IPS-20b (cell line): ENCODE measurements around the gene SPTBN1.

ENCODE experiments used
- H3K27ac ChIP-seq: one replicate; pipeline ENCODE4 v1.5.1; 2013; ENCODE audit warnings: low read length
- H3K27me3 ChIP-seq: 2 replicates; pipeline ENCODE4 v1.6.1; 2013; ENCODE audit warnings: mild to moderate bottlenecking, low read length, inconsistent platforms; ENCODE audit not compliant: insufficient read depth
- H3K36me3 ChIP-seq: 2 replicates; pipeline ENCODE4 v1.6.1; 2013; ENCODE audit warnings: low read depth, mild to moderate bottlenecking, inconsistent platforms, low read length, moderate library complexity; ENCODE audit not compliant: insufficient read depth
- H3K4me1 ChIP-seq: 2 replicates; pipeline ENCODE4 v1.6.1; 2013; ENCODE audit warnings: mild to moderate bottlenecking, control low read depth, inconsistent platforms, low read length, moderate library complexity; ENCODE audit not compliant: insufficient read depth
- H3K4me3 ChIP-seq: 2 replicates; pipeline ENCODE4 v1.5.1; 2013; ENCODE audit warnings: mild to moderate bottlenecking, low read length, inconsistent platforms
- H3K9ac ChIP-seq: 2 replicates; pipeline ENCODE4 v1.6.1; 2013; ENCODE audit warnings: low read depth, mild to moderate bottlenecking, inconsistent platforms, low read length, moderate library complexity
- H3K9me3 ChIP-seq: 2 replicates; pipeline ENCODE4 v1.6.1; 2013; ENCODE audit warnings: mild to moderate bottlenecking, low read depth, low read length, inconsistent platforms; ENCODE audit not compliant: insufficient read depth

The SPTBN1 gene

DNA sequence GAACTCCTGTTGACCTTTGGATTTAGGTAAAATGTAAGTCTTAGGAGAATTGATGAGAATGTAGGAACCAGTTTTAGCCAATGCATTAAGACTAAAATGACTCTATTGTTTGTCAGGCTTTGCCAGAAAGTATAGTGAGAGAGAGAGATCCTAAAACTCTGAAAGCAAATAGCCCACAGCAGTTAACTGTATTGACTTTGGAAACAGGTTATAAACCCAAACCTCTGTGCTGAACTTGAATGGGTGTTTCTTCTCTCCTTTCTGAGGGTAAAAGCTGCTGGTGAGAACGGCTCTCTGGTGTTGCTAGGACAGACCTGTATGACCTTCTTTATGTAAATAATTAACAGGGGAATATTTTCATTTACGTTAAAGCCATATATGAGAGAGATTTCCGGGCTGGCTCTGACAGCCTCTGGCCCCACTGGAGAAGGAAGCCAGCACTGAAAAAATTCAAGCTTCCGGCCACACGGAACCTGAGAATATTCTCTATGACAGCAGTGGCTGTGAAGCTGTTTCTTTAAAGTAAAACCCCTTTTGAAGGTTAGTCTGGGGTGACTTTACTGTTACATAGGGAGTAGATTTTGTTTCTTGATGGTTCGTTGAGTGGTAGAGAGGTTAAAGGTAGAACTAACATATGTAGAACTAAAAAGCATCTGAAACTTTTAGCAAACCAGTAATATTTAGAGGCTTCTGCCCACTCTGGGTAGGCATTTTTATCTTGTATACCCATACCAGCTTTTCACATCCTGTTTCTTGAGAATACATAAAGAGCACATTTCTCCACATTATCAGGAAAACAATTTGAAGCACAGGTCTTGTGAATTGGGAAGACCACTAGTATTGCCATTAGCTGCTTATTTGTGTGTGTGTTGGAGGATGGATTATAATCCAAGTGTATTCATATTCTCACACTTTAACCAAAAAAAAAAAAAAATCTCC is 123.8 kb downstream of the SPTBN1 start:
- no peak overlapping the region for H3K4me3 ChIP-seq
- H3K4me1 ChIP-seq: peaks cover 54% of the 10 kb centered on the region
- no peak overlapping the region for H3K9ac ChIP-seq
- no peaks in the 10 kb centered on the region for H3K27me3 ChIP-seq
- no peaks in the 10 kb centered on the region for H3K9me3 ChIP-seq
- no peak overlapping the region for H3K27ac ChIP-seq
- no peaks in the 10 kb centered on the region for H3K36me3 ChIP-seq

DNA sequence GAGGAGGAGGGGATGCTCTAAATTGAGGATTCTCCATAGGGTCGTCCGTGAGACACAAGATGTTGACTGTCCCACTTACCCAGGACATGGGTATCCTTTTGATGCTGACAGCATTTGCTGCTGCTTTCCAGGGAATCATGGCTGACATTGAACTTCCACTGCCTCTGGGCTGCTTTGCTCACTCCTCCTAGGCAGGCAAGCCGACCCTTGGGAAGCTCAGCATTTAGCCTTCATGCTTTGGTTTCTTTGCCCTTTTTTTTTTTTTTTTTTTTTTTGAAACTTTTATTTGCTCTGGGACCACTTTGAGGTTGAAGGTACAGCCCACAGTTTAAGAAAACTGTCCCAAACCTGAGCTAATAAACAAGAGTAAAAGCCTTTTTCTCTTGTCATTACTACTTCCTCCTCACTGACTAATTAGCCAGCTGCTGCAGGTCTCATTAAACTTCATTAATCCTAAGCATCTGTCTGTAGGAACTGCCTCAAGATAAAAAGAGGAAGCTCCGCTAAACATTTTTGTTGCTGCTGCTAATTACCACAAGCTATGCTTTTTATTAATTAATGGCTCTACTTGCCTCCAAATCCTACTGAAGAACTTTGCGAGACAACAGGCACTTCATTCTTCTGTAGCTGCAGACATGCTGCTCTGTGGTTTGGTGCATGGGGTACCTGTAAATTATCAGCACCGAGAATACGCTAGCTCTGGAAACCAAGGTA is 125.4 kb downstream of the SPTBN1 start:
- Histone ChIP-seq H3K36me3 (no peaks in the 10 kb centered on the region), H3K4me1 (peaks cover 44% of the 10 kb centered on the region), H3K4me3 (no peak overlapping the region), H3K9me3 (no peaks in the 10 kb centered on the region), H3K27me3 (no peaks in the 10 kb centered on the region), H3K27ac (no peak overlapping the region), H3K9ac (no peak overlapping the region)

DNA sequence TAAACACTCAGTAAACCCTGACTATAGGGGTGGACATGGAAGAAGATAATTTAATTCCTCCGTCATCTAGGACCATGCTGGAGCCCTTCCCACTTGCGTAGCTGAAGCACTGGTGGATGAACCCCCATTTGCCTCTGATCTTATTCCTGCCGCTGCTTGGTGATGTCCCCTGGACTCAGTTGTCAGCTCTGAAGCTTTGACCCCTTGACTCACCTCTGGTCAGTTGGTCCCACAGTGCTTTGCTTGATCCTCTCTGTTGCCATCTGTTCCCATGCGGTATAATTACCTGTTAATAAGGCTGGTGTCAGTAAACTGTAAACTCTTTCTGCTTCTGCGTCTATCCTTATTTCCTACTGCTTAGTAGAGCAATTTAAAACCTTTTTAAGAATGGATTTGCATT is 126.9 kb downstream of the SPTBN1 start:
- H3K4me3 ChIP-seq: no peak overlapping the region
- no peaks in the 10 kb centered on the region for H3K36me3 ChIP-seq
- H3K27me3 ChIP-seq: no peaks in the 10 kb centered on the region
- H3K9me3 ChIP-seq: no peaks in the 10 kb centered on the region
- peaks cover 29% of the 10 kb centered on the region for H3K4me1 ChIP-seq
- H3K27ac ChIP-seq: no peak overlapping the region
- no peak overlapping the region for H3K9ac ChIP-seq

DNA sequence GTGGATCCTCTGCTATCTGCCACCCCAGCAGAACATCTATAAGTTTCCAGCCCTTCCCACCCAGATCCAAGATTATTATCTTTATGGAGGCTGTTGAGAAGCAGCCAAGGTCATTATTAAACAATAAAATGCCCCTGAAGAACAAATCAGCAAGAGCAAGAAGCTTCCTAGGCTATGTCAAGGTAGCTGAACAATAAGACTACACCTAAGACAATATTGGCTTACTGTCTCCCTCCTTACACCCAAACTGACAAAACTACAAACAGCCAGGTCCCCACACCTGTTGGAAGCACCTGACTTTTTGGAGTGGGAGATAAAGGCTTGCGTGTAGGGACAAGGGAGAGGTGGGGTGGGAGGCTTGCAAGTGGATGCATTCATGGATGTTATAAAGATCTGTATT is 128.5 kb downstream of the SPTBN1 start:
- Histone ChIP-seq H3K36me3 (no peaks in the 10 kb centered on the region), H3K4me3 (no peak overlapping the region), H3K9me3 (no peaks in the 10 kb centered on the region), H3K9ac (no peak overlapping the region), H3K27ac (no peak overlapping the region), H3K4me1 (peaks cover 28% of the 10 kb centered on the region), H3K27me3 (no peaks in the 10 kb centered on the region)

DNA sequence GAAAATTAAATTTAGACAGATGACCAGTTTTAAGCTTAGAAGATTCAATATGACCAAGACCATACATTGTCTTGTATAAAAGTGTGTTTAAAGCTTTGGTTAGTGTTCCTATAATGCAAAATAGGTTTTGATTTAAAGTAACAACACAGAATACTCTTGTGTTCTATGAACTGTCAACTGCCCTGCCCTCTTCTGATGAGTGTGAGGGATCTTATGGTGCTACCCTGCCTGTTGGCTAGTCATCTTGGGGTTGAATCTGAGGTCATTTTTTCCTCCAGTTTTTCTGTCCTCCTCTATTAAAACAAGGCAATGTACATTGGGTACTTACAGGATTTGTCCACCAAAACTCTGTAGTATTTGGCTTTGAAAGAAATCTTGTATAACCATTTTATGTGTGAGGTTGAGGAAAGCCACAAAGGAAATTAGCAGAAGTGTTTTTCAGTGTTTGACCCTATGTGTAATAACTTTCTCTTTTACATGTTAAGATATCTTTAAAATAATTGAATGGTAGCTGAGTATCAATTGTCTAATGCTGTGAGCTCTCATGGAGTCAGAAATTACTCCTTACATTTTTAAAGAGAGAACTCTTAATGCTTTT is 129.1 kb downstream of the SPTBN1 start:
- H3K4me3 ChIP-seq: no peak overlapping the region
- H3K9ac ChIP-seq: no peak overlapping the region
- H3K27ac ChIP-seq: no peak overlapping the region
- H3K27me3 ChIP-seq: no peaks in the 10 kb centered on the region
- H3K36me3 ChIP-seq: no peaks in the 10 kb centered on the region
- H3K4me1 ChIP-seq: peaks cover 32% of the 10 kb centered on the region
- H3K9me3 ChIP-seq: no peaks in the 10 kb centered on the region

DNA sequence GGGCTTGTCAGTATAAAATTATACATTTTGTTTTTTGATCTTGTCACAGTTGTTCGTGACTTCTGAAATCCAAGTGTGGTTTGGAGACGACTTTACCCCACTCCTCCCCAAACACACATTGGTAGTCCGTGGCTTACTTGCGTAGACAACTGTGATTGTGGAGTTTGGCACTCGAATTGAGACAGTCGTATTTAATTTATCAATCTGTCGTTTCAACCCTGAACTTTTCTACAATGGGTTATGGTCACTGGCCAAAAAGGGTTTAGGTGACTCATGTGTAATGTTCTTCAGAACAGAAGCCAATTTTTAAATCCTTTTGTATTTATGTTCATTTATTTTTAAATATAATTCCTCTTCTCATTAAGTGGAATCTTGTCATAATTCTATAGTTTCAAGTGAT is 129.9 kb downstream of the SPTBN1 start:
- Histone ChIP-seq H3K9ac (no peak overlapping the region), H3K9me3 (no peaks in the 10 kb centered on the region), H3K4me3 (no peak overlapping the region), H3K27me3 (no peaks in the 10 kb centered on the region), H3K36me3 (no peaks in the 10 kb centered on the region), H3K27ac (no peak overlapping the region), H3K4me1 (peaks cover 36% of the 10 kb centered on the region)

DNA sequence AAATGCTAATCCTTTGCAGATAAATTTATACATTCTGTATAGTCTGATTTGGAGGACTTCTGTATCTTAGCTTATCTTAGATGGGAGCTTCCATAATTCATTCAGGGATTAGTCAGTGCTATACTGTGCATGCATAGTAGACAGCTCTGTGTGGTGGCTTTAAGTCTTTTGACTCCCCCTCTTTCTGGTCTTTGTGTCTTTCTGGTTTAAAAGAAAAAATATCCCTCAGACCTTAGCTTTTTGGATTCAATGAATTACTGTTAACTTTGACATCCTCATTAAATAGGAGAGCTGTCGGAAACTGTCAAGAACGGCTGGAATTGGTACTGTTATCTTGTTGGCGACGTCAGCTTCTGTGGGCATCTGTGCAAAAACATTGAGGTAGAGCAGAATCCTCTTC is 130.4 kb downstream of the SPTBN1 start:
- H3K4me1 ChIP-seq: peaks cover 32% of the 10 kb centered on the region
- no peak overlapping the region for H3K9ac ChIP-seq
- H3K4me3 ChIP-seq: no peak overlapping the region
- H3K27me3 ChIP-seq: no peaks in the 10 kb centered on the region
- H3K36me3 ChIP-seq: no peaks in the 10 kb centered on the region
- no peak overlapping the region for H3K27ac ChIP-seq
- no peaks in the 10 kb centered on the region for H3K9me3 ChIP-seq

DNA sequence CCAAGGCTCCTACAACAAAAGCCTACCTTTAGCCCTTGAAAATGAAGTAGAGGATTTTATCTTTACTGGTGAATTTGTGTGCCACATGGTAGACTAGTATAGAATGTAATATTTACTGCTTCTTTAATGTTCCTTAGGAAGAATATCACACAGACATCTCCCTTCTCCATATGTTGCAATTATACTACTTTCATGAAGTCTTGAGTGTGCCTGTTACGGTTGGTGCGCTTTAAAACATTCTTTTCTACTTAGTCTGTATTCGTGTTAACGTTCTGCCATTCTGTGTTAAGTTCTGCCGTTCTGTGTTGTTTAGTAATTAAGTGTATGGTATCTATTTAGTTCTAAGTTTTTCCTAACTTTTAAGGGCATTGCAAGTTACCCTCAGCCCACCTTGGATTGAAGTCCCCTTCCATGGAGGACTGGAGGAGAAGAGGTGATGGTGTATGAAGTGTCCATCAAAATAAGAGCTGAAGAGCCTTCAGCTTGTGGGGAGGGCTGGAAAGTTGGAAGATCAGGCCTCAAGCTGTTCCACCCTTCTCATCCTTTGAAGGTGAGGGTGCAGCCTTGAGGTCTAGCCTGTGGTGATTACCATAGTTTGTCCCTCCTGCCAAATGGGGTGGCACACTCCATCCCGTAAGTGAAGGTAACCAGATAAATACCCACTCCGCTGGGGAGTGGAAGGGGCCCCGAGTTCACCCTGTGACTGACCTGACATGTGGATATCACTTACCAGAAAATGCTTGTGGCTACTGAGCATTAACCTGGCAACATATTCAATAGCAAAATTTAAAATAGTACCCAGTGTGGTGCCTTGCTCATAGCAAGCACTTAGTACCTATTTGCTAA is 131.3 kb downstream of the SPTBN1 start:
- Histone ChIP-seq H3K36me3 (no peaks in the 10 kb centered on the region), H3K27me3 (no peaks in the 10 kb centered on the region), H3K4me1 (peaks cover 25% of the 10 kb centered on the region), H3K4me3 (no peak overlapping the region), H3K27ac (no peak overlapping the region), H3K9me3 (no peaks in the 10 kb centered on the region), H3K9ac (no peak overlapping the region)

DNA sequence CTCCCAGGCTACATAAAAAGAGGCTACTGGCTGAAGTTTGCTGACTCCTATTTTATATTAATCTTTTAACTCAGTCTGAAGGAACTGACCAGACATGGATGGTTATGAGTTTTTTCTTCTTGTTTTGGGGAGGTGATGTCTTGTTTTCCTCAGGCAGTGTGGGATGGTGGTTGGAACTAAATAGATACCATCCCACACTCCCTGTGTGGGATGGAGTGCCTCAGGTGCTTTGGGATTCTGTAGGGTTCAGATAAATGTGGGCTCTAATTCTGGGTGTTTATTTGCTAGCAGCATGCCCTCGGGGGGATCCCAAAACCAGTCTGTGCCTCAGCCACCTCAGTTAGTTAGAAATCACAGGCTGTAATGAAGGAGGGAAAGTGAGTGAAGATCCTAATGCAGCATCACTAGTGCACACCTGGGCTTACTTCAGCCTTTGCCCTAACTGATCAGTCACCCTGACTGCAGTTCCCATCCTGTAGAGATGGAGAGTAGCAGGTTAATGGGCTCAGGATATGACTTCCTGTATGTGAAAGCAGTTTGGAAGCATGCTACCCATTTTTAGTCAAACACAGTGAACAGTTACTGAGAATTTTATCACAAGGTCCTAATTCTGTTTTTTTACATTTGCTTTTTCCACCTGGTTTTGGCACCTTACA is 132.2 kb downstream of the SPTBN1 start:
- Histone ChIP-seq H3K27me3 (no peaks in the 10 kb centered on the region), H3K27ac (no peak overlapping the region), H3K36me3 (0 out of 2 replicates have a peak, but pooled peaks cover 6% of the 10 kb centered on the region), H3K4me3 (no peak overlapping the region), H3K4me1 (peaks cover 20% of the 10 kb centered on the region), H3K9me3 (no peaks in the 10 kb centered on the region), H3K9ac (no peak overlapping the region)

DNA sequence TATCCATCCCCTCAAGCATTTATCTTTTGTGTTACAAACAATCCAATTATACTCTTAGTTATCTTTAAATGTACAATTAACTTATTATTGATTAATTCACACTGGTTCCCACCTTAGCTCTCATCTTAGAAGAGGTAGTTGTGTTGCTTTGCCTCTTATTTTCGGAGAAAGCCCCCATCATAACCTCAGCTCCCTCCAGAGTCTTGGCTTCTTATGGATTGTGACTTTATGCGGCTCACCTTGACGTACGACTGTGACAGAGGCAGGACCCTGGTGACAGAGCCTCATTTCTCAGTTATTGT is 132.9 kb downstream of the SPTBN1 start:
- Histone ChIP-seq H3K27ac (no peak overlapping the region), H3K36me3 (0 out of 2 replicates have a peak, but pooled peaks cover 6% of the 10 kb centered on the region), H3K27me3 (no peaks in the 10 kb centered on the region), H3K9ac (no peak overlapping the region), H3K4me1 (peaks cover 18% of the 10 kb centered on the region), H3K9me3 (no peaks in the 10 kb centered on the region), H3K4me3 (no peak overlapping the region)
